Endothelial cell of umbilical vein (primary cell): Measurements from ENCODE around the gene VPS52. TPM values are rescaled to one million over a fixed set of nuclear protein-coding genes. Genes with fewer than 3 reads are reported as not detected.

Experiments
- BruUV-seq: library from RNA; stranded (reverse); fragments of 400-500 nt; replicated peaks from 2 replicates; lab custom pipeline; 2021; lab: Mats Ljungman, UMichigan
- CTCF ChIA-PET: fragments of 300-600, 350-600 bp; sonication (Branson Sonifier 250); formaldehyde crosslinking; loops from one replicate; lab custom pipeline; 2021; ENCODE audit warnings: antibody characterized with exemption, inconsistent platforms; lab: Charles Lee
- POLR2A ChIA-PET: fragments of 300-600, 350-600 bp; sonication (Branson Sonifier 250); formaldehyde crosslinking; loops from one replicate; lab custom pipeline; 2021; ENCODE audit warnings: antibody characterized with exemption, inconsistent platforms; lab: Charles Lee
- DNase-seq: peaks from one replicate; pipeline ENCODE4 v3.0.0-alpha.2; 2011; ENCODE audit warnings: low read depth, low spot score
- FAIRE-seq: peaks from 2 replicates; lab custom pipeline; 2011; peaks lifted over from hg19 to GRCh38; lab: Jason Lieb, UNC
- H2AFZ ChIP-seq: 2 replicates; pipeline ENCODE4 v1.6.0; 2012; ENCODE audit warnings: low read depth, low read length, control low read depth, inconsistent platforms
- H3K27ac ChIP-seq: 2 replicates; pipeline ENCODE4 v1.5.1; 2011; ENCODE audit warnings: low read depth, mild to moderate bottlenecking, control low read depth, low read length, moderate library complexity; ENCODE audit not compliant: insufficient read depth
- H3K27me3 ChIP-seq, 2 experiments: 2 replicates each; pipeline versions ENCODE4 v1.6.0 to v1.6.1; 2011; ENCODE audit warnings: low read length in 2 of 2, mixed read lengths in 1 of 2; ENCODE audit not compliant: control insufficient read depth in 2 of 2, insufficient read depth in 2 of 2
- H3K36me3 ChIP-seq, 2 experiments: 2 replicates in 1 of 2; 3 replicates in 1 of 2; pipeline ENCODE4 v1.5.1; 2011; ENCODE audit warnings: low read length in 2 of 2, mild to moderate bottlenecking in 1 of 2, moderate library complexity in 1 of 2; ENCODE audit not compliant: control insufficient read depth in 2 of 2, insufficient read depth in 2 of 2; ENCODE audit errors: extremely low read depth in 1 of 2
- H3K4me1 ChIP-seq: 3 replicates; pipeline ENCODE4 v1.5.1; 2011; ENCODE audit warnings: mild to moderate bottlenecking, low read length; ENCODE audit not compliant: control insufficient read depth, insufficient read depth; ENCODE audit errors: extremely low read depth
- H3K4me2 ChIP-seq: 2 replicates; pipeline ENCODE4 v1.6.1; 2011; ENCODE audit warnings: low read length, control low read depth, mixed read lengths; ENCODE audit not compliant: insufficient read depth
- H3K4me3 ChIP-seq, 3 experiments: fragments of 200-600 bp in 1 of 3; sonication (generic), shearing (Covaris generic) in 1 of 3; replicated peaks in 1 of 3; 2 replicates each; pipeline ENCODE4 v1.5.1; 2011 to 2016; ENCODE audit warnings: control low read depth in 3 of 3, low read length in 3 of 3, mild to moderate bottlenecking in 2 of 3, inconsistent platforms in 1 of 3, low read depth in 1 of 3, moderate library complexity in 1 of 3; ENCODE audit not compliant: insufficient read depth in 1 of 3
- H3K79me2 ChIP-seq: 2 replicates; pipeline ENCODE4 v1.6.0; 2012; ENCODE audit warnings: low read length, inconsistent platforms; ENCODE audit not compliant: control insufficient read depth, insufficient read depth
- H3K9ac ChIP-seq: replicated peaks from 2 replicates; pipeline ENCODE3; 2011; ENCODE audit warnings: low read length, control low read depth; ENCODE audit not compliant: insufficient read depth; ENCODE audit errors: extremely low read depth
- H3K9me1 ChIP-seq: replicated peaks from 3 replicates; pipeline ENCODE4 v1.6.0; 2011; ENCODE audit warnings: mild to moderate bottlenecking, low read length; ENCODE audit not compliant: control insufficient read depth, insufficient read depth; ENCODE audit errors: extremely low read depth
- H3K9me3 ChIP-seq: replicated peaks from 2 replicates; pipeline ENCODE4 v1.5.1; 2012; ENCODE audit warnings: low read length, inconsistent platforms; ENCODE audit not compliant: control insufficient read depth, insufficient read depth
- H4K20me1 ChIP-seq: replicated peaks from 2 replicates; pipeline ENCODE3; 2011; ENCODE audit warnings: mild to moderate bottlenecking, low read length; ENCODE audit not compliant: control insufficient read depth, insufficient read depth; ENCODE audit errors: extremely low read depth
- CTCF ChIP-seq, 2 donors: IDR thresholded peaks; 1 replicate in 1 of 2; 2 replicates in 1 of 2; pipeline ENCODE4 v1.5.1; 2011; ENCODE audit warnings: low read length in 2 of 2, mild to moderate bottlenecking in 2 of 2, moderate library complexity in 2 of 2, control low read depth in 1 of 2, inconsistent platforms in 1 of 2, low read depth in 1 of 2; ENCODE audit not compliant: insufficient read depth in 1 of 2; ENCODE audit errors: extremely low read depth in 1 of 2
- EZH2 ChIP-seq: IDR thresholded peaks from 2 replicates; pipeline ENCODE4 v1.6.1; 2012; ENCODE audit warnings: borderline replicate concordance, low read depth, mild to moderate bottlenecking, moderate library complexity, low read length, inconsistent platforms; ENCODE audit not compliant: severe bottlenecking
- FOS ChIP-seq: IDR thresholded peaks from 2 replicates; pipeline ENCODE4 v1.6.1; 2011; ENCODE audit warnings: mild to moderate bottlenecking, low read length, moderate library complexity, borderline replicate concordance; ENCODE audit not compliant: insufficient read depth
- GATA2 ChIP-seq: IDR thresholded peaks from 2 replicates; pipeline ENCODE4 v1.7.0; 2011; ENCODE audit warnings: low read depth, mild to moderate bottlenecking, moderate library complexity, mixed read lengths, low read length; ENCODE audit not compliant: insufficient read length, insufficient read depth
- JUN ChIP-seq: IDR thresholded peaks from 2 replicates; pipeline ENCODE4 v1.6.1; 2011; ENCODE audit warnings: borderline replicate concordance, low read depth; ENCODE audit not compliant: insufficient read length, insufficient read depth
- MAX ChIP-seq: IDR thresholded peaks from 2 replicates; pipeline ENCODE4 v1.6.1; 2011; ENCODE audit not compliant: insufficient read depth, insufficient read length
- MYC ChIP-seq: IDR thresholded peaks from one replicate; pipeline ENCODE4 v1.6.1; 2011; ENCODE audit warnings: mild to moderate bottlenecking, low read depth, low read length
- POLR2A ChIP-seq: IDR thresholded peaks from 2 replicates; pipeline ENCODE4 v1.6.1; 2012; ENCODE audit warnings: low read depth, mild to moderate bottlenecking, control low read depth, low read length
- POLR2AphosphoS5 ChIP-seq: IDR thresholded peaks from 2 replicates; pipeline ENCODE4 v1.6.1; 2012; ENCODE audit warnings: low read depth, mild to moderate bottlenecking, control low read depth, low read length, moderate library complexity; ENCODE audit not compliant: insufficient read depth
- dilution Hi-C: fragments of 300-500 bp; cut with MboI; formaldehyde crosslinking; loops from one replicate; pipeline ENCODE4 v1.15.0; 2019; ENCODE audit warnings: low sequenced_read_pairs; ENCODE audit not compliant: extremely low pct_ligation_motif_present
- intact Hi-C: fragments of 100-400 bp; cut with micrococcal nuclease; formaldehyde crosslinking; loops from one replicate; pipeline ENCODE4 v1.10.0; 2022
- polyA plus RNA-seq, 4 experiments: library from polyadenylated mRNA; depleted of rRNA in 3 of 4; stranded (reverse) in 3 of 4; unstranded in 1 of 4; fragments of >200 nt; gene quantifications; 2 replicates each; pipeline versions ENCODE4 v1.2.1 to v1.2.3, GENCODE V29; 2011 to 2012; ENCODE audit warnings: missing spikeins in 1 of 4
- total RNA-seq: library from RNA; stranded (reverse); gene quantifications from 2 replicates; pipeline ENCODE4 v1.2.3, GENCODE V29; 2021

Gene VPS52
- total and polyA plus RNA-seq, 2 donors (not counting 3 experiments of a cell fraction or from before 2014, with no cell fraction given) = 49.2 to 112 TPM

DNA sequence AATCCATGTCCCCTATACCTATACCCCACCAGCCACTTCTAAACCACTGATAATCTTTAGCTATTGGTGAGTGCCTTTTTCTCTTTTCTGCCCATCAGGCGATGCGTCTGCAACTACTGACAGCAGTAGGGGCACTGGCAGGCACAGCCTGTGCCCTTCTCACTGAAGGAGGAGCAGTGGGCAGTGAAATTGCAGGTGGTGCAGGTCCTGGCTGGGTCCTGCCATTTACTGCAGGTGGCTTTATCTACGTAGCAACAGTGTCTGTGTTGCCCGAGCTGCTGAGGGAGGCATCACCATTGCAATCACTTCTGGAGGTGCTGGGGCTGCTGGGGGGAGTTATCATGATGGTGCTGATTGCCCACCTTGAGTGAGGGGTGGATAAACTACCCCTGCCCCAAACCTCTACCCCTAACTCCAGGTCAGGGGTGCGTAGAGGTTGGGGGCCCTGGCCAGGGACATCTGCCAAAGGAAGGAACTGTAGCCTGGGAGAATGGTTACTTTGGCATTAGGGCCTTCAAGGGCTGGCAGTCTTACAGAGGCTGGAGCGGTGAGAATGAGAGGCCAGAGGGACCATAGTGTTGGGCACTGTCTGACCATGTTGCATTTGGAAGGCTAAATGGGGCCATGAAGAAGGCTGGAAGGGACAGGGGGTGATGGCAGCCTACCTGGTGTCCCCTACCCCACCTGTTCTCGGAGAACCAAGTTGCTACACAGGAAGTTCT, 68.1 kb downstream of the VPS52 start:
- Histone ChIP-seq H4K20me1 (no peaks in the 10 kb centered on the region), H3K9me3 (no peaks in the 10 kb centered on the region), H3K9ac (no peak overlapping the region), H3K4me3 (no peak overlapping the region), H3K4me2 (no peak overlapping the region), H3K27ac (no peak overlapping the region), H2AFZ (no peak overlapping the region), H3K36me3 (peaks cover 12 to 15% of the 10 kb centered on the region in 2 experiments), H3K9me1 (no peaks in the 10 kb centered on the region), H3K79me2 (peaks cover 38% of the 10 kb centered on the region), H3K27me3 (no peaks in the 10 kb centered on the region), H3K4me1 (peaks cover 38% of the 10 kb centered on the region)
- BruUV-seq = no TSS peak
- DNase-seq = no peak
- intact Hi-C loops = loop anchor here (5.0 kb wide), 2 partner anchors 109 to 231 kb away; partner anchors contain the start of gene TAPBP
- TF ChIP-seq GATA2 = no peak
- no peak for TF ChIP-seq JUN
- dilution Hi-C loops = no loop called here
- CTCF ChIA-PET = no interaction called here
- FAIRE-seq = no peak
- POLR2A ChIA-PET = no interaction called here

- intact Hi-C loops = loop anchor here (5.0 kb wide), 2 partner anchors 110 to 230 kb away; partner anchors contain the start of gene TAPBP
- Histone ChIP-seq H3K36me3 (peaks cover 12 to 17% of the 10 kb centered on the region in 2 experiments), H3K4me2 (no peak overlapping the region), H3K27ac (no peak overlapping the region), H3K9me1 (no peaks in the 10 kb centered on the region), H3K4me3 (no peak overlapping the region), H3K9me3 (no peaks in the 10 kb centered on the region), H3K27me3 (no peaks in the 10 kb centered on the region), H4K20me1 (no peaks in the 10 kb centered on the region), H3K79me2 (peaks cover 40% of the 10 kb centered on the region), H3K4me1 (peaks cover 38% of the 10 kb centered on the region), H3K9ac (no peak overlapping the region), H2AFZ (no peak overlapping the region)
- DNase-seq (no peak), FAIRE-seq (no peak)
- TF ChIP-seq JUN = no peak
- no peak for TF ChIP-seq POLR2A
- no peak for TF ChIP-seq EZH2
- no peak for TF ChIP-seq POLR2AphosphoS5
- no peak for TF ChIP-seq GATA2
- TF ChIP-seq MAX = no peak
- TF ChIP-seq FOS = no peak
- TF ChIP-seq MYC = no peak
- TF ChIP-seq CTCF (IDR thresholded peaks at IDR 0.05; ENCODE audit: extremely low read depth in 1 of 2, insufficient read depth in 1 of 2, low read depth in 1 of 2, low read length in 2 of 2) = no peak
- no TSS peak for BruUV-seq
- CTCF ChIA-PET = no interaction called here
- POLR2A ChIA-PET = no interaction called here
- dilution Hi-C loops = no loop called here
These were observed 68.9 kb downstream of the VPS52 start for GRCh38 chr6:33202799-33203198.
